Ascending aorta (tissue), 2 donors: ENCODE results near the gene ZDHHC19. TPM values are rescaled to one million over a fixed set of nuclear protein-coding genes. Genes with fewer than 3 reads are reported as not detected.
"Not testable (repeated sequence)": the region's sequence is repeated elsewhere in the genome, so short reads cannot be mapped to it uniquely, and the experiment has no call there.

Experiments
- DNase-seq, 2 donors: peaks; one replicate each; pipeline ENCODE4 v3.0.0-alpha.2; 2019; ENCODE audit warnings: low spot score in 2 of 2
- H3K27ac ChIP-seq, 2 donors: fragments of 200-600 bp; sonication (generic); one replicate each; pipeline ENCODE4 v1.5.1; 2016 to 2017; ENCODE audit warnings: mild to moderate bottlenecking in 1 of 2
- H3K27me3 ChIP-seq: fragments of 200-600 bp; sonication (generic); one replicate; pipeline ENCODE4 v1.5.1; 2017
- H3K36me3 ChIP-seq, 2 donors: fragments of 200-600 bp; sonication (generic); one replicate each; pipeline ENCODE4 v1.5.1; 2016
- H3K4me1 ChIP-seq, 2 donors: fragments of 200-600 bp; sonication (generic); one replicate each; pipeline ENCODE4 v1.5.1; 2016 to 2017; ENCODE audit warnings: mild to moderate bottlenecking in 1 of 2
- H3K4me3 ChIP-seq, 2 donors: fragments of 200-600 bp; sonication (generic); one replicate each; pipeline ENCODE4 v1.5.1; 2016 to 2017; ENCODE audit warnings: mild to moderate bottlenecking in 1 of 2
- H3K9me3 ChIP-seq, 2 donors: fragments of 200-600 bp; sonication (generic); one replicate each; pipeline ENCODE4 v1.5.1; 2016
- intact Hi-C: fragments of 100-400 bp; cut with DNase I; formaldehyde crosslinking; loops from one replicate; pipeline ENCODE4 v1.15.1; 2023
- total RNA-seq: library from RNA; depleted of rRNA; stranded (reverse); fragments of >200 nt; gene quantifications from one replicate; pipeline ENCODE4 v1.1.0, GENCODE V29; 2016
- TF ChIP-seq, protein P1 (sequence below), 3 experiments: fragments of 200-600 bp in 2 of 3; fragments of 450-650 bp in 1 of 3; sonication (generic) in 2 of 3; IDR thresholded peaks; one replicate each; pipeline ENCODE4 v1.5.1; 2016 to 2019; ENCODE audit warnings: antibody characterized with exemption in 3 of 3, mild to moderate bottlenecking in 1 of 3, moderate library complexity in 1 of 3

ZDHHC19 gene
- total RNA-seq, 1 donor from 2014 or later = not detected

DNA sequence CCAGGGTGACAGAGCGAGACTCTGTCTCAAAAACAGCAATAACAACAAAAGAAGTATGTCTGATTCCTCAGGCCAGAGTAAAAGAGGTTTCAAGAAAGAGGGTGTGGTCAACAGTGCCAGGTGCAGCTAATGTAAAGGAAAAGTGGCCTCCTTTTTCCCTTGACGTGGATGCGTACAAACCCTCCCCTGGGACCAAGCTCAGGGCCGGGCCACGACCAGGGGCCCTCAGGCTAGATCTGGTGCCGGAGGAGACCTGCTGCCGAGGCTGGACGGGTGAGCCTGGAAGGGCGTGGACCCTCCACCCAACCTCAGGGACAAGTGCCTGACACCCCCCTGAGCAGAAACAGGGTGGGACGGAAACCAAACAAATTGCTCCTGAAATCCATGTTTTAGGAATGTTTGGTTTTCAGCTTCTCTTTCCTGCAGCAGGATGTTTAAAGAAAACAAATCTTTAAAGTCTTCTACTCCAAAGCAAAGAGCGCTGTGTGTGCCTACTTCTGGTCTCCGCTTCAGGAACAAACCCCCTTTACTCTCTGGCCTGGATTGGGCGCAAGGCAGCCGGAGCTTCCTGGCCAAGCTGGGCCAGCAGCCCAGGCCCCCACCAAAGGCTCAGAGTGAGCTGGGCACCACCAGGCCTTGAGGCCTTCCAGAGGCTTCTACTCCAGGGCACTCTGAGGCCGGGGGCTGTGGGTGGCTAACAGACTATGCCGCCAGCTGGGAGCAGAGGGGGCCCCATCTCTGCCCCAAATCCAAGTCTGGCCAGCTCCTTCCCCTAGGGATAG, 21.4 kb downstream of the ZDHHC19 start:
- intact Hi-C loops = no loop called here
- Histone ChIP-seq H3K4me1 (no peaks in the 10 kb centered on the region), H3K27me3 (no peaks in the 10 kb centered on the region), H3K27ac (no peak overlapping the region), H3K9me3 (no peaks in the 10 kb centered on the region), H3K36me3 (no peaks in the 10 kb centered on the region), H3K4me3 (no peak overlapping the region)
- TF ChIP-seq, protein P1, sequence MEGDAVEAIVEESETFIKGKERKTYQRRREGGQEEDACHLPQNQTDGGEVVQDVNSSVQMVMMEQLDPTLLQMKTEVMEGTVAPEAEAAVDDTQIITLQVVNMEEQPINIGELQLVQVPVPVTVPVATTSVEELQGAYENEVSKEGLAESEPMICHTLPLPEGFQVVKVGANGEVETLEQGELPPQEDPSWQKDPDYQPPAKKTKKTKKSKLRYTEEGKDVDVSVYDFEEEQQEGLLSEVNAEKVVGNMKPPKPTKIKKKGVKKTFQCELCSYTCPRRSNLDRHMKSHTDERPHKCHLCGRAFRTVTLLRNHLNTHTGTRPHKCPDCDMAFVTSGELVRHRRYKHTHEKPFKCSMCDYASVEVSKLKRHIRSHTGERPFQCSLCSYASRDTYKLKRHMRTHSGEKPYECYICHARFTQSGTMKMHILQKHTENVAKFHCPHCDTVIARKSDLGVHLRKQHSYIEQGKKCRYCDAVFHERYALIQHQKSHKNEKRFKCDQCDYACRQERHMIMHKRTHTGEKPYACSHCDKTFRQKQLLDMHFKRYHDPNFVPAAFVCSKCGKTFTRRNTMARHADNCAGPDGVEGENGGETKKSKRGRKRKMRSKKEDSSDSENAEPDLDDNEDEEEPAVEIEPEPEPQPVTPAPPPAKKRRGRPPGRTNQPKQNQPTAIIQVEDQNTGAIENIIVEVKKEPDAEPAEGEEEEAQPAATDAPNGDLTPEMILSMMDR (IDR thresholded peaks at IDR 0.05) = no peak
- no peak for DNase-seq

DNA sequence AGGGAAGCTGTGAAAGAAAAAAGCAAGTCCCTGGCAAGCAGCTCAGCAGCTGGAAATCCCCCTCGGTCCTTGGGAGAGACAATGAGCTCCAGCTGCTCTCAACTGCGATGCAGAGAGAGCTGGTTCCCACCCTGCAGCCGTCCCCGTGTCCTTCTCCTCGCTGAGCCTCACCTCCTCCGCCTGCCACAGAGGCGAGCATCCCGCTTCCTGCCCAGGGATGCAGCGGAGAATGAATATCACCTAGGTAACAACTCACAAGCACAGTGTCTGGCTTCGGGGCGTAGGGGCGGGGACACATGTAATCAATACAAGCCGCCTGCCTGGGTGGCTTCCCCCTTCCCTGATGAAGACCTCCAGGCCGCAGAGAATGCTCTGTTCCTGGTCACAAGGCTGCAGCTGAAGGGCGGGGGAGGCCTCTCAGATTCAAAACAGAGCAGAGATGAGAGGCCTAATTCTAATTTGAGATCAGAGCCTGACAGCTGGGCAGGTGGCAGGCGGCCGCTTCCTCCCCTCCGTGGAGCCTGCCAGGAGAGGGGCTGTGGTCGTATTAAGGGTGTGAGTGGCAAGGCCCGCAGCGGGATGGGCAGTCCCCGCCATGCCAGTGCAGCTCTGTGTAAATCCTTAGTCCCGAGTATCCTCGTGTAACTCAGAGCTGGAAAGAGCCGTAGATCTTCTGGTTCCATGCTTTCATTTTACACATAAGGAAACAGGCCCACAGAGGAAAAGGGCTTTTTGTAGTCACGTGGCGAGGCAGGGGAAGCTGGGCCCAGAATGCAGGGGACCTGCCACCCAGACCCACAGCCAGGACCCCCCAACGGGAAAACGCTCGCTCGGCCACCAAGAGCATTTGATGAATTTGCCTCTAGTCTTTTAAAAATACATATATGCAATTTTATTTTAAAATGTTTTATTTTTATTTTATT, 24.3 kb downstream of the ZDHHC19 start:
- TF ChIP-seq, protein P1 (IDR thresholded peaks at IDR 0.05) = no peak
- no peaks in the 10 kb centered on the region for H3K9me3 ChIP-seq
- H3K27ac ChIP-seq = no peak overlapping the region
- intact Hi-C loops = no loop called here
- H3K4me1 ChIP-seq = no peaks in the 10 kb centered on the region
- no peak for DNase-seq
- no peaks in the 10 kb centered on the region for H3K36me3 ChIP-seq
- H3K27me3 ChIP-seq = no peaks in the 10 kb centered on the region
- H3K4me3 ChIP-seq = no peak overlapping the region

DNA sequence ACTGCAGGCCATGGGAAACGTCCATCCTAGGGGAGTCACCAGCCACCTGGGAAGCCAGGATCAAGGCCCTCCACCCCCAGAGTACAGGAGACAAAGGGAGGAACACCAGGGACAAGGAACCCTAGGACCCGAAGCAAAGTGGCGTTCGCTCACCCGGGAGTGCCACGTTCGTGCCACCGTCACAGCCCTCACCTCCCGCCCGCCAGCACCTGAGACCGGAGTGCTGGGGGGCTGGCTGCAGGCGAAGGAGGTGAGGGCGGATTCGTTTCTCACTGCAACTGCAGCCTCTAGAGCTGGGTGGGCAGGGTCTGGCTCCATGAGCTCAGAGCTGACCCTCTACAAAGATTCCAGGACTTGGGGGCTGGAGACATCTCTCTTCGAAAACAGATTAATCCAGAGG, 26.3 kb downstream of the ZDHHC19 start:
- H3K9me3 ChIP-seq = no peaks in the 10 kb centered on the region
- H3K4me3 ChIP-seq = no peak overlapping the region
- no peaks in the 10 kb centered on the region for H3K27me3 ChIP-seq
- DNase-seq = no peak
- no peaks in the 10 kb centered on the region for H3K36me3 ChIP-seq
- no peaks in the 10 kb centered on the region for H3K4me1 ChIP-seq
- TF ChIP-seq, protein P1 (IDR thresholded peaks at IDR 0.05) = no peak
- intact Hi-C loops = no loop called here
- no peak overlapping the region for H3K27ac ChIP-seq

DNA sequence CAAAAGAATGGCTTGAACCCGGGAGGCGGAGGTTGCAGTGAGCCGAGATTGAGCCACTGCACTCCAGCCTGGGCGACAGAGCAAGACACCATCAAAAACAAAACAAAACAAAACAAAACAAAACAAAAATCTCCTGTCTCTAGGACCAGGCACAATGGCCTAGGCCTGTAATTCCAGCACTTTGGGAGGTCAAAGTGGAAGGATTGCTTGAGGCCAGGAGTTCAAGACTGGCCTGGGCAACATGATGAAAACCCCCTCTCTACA, 27.1 kb downstream of the ZDHHC19 start:
- H3K9me3 ChIP-seq, H3K27ac ChIP-seq, H3K36me3 ChIP-seq, H3K27me3 ChIP-seq, intact Hi-C loops, DNase-seq, H3K4me3 ChIP-seq, H3K4me1 ChIP-seq: not testable (repeated sequence)

DNA sequence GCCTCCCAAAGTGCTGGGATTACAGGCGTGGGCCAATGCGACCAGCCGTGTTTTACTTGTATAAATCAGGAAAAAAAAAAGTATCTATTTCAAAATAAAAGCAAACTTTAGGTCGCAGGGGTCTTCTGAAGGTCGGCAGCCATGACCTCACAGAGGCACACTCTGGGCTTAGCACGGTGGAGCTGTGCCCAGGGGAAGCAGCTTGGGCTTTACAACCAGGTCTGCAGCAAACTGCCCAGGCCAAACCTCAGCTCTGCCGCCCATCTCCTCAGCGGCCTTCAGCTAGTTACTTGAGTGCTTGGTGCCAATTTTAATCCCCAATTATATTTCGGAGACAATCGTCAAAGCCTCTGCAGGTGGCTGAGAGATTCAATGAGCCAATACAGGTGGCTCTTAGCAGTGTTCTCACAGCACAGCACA, 30.1 kb downstream of the ZDHHC19 start:
- TF ChIP-seq, protein P1 (IDR thresholded peaks at IDR 0.05) = no peak
- Histone ChIP-seq H3K27ac (no peak overlapping the region), H3K27me3 (no peaks in the 10 kb centered on the region), H3K9me3 (no peaks in the 10 kb centered on the region), H3K36me3 (no peaks in the 10 kb centered on the region), H3K4me3 (no peak overlapping the region), H3K4me1 (no peaks in the 10 kb centered on the region)
- intact Hi-C loops = no loop called here
- no peak for DNase-seq

DNA sequence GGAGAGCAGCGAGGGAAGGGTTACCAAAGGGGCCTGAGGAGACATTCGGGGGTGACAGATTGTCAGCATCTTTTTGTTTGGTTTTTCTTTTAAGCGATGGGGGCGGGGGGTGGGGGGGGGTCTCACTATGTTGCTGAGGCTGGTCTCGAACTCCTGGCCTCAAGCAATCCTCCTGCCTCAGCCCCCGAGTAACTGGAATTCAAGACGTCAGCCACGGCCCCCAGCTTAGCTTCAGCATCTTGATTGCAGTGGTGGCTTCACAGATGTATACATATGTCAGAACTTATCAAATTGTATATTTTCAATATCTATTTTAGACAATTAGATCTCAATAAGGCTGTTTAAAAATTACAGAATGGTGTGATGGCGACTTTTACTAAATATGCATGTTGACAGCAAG, 30.9 kb downstream of the ZDHHC19 start:
- Histone ChIP-seq H3K4me1 (no peaks in the 10 kb centered on the region), H3K27ac (no peak overlapping the region), H3K9me3 (no peaks in the 10 kb centered on the region), H3K4me3 (no peak overlapping the region), H3K36me3 (no peaks in the 10 kb centered on the region), H3K27me3 (no peaks in the 10 kb centered on the region)
- no peak for DNase-seq
- TF ChIP-seq, protein P1 (IDR thresholded peaks at IDR 0.05) = no peak
- intact Hi-C loops = no loop called here
